ENCODE measurements around the gene FOXR1.

The FOXR1 gene

DNA sequence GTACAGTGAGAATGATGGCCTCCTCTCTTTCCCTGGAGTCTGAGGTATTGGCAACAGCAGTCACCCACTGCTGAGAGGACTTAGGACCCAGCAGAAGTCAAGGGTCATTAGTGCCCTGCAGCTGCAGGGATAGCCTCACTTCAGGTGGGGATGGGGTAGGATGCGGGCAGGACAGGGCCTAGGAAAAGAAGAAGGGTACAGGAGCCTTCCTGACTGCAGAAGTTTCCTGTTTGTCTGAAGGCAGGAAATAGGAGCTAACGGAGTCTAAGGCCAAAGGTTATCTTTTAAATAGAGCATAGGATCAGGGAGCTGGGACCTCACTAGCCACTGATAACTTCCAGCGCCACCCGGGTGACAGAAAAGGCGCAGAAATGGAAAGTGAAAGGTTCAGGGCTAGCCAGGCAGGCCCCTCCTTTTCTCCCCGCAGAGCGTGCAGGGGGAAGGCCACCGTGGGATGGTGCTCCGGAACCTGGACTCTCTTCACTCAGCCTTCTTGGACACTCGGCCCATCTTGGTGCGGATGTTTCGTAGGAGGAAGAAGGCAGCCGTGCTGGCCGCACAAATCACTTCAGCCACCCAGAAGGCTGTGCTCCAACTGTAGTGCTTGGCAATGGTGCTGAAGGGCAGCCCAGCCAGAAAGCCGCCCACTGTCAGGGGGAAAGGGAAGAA lies 53.0 kb downstream of the FOXR1 start:
- no peak for DNase-seq (ENCODE audit: extremely low spot score, insufficient read length, low read depth)

DNA sequence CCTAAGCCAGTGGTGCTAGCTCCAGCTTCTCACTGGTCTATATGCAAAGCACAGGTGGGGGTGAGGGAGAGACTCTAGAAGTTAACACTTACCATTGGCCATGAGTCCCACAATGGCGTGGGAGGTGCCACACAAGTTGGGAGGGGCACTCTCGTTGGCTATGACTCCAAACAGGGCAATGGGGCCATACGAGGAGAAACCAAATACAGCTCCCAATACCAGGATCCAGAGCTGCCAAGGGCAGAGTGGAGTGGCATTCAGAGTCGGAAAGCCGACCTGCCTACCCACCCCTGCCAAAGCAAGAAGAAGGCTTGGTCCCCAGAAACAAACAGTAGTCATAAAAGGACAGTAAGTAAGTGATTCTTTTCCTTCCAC lies 53.5 kb downstream of the FOXR1 start:
- FAIRE-seq: no peak
- DNase-seq (ENCODE audit: extremely low spot score, insufficient read length, low read depth): no peak

More for the DNA sequence above, 53.0 kb downstream of the FOXR1 start:
- no peak for FAIRE-seq

DNA sequence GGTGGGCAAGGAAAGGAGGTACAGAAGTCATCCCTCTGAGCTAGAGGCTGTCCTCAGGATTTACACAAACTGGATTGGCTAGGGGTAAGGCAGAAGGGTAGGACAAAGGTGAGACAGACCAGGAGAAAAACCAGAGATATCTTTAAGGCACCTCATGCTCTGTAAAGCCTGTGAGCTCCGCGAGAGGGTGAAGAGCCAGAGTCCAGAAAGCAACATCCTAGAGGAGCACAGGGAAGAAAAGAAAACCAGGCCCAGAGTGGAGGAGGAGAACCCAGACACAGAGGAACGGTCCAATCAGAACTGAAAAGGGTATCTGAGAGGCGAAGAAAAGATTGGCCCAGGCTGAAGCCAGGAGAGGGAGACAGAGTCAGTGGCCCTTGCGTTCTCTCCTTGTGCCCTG lies 54.0 kb downstream of the FOXR1 start:
- DNase-seq (ENCODE audit: extremely low spot score, insufficient read length, low read depth): no peak
- no peak for FAIRE-seq

DNA sequence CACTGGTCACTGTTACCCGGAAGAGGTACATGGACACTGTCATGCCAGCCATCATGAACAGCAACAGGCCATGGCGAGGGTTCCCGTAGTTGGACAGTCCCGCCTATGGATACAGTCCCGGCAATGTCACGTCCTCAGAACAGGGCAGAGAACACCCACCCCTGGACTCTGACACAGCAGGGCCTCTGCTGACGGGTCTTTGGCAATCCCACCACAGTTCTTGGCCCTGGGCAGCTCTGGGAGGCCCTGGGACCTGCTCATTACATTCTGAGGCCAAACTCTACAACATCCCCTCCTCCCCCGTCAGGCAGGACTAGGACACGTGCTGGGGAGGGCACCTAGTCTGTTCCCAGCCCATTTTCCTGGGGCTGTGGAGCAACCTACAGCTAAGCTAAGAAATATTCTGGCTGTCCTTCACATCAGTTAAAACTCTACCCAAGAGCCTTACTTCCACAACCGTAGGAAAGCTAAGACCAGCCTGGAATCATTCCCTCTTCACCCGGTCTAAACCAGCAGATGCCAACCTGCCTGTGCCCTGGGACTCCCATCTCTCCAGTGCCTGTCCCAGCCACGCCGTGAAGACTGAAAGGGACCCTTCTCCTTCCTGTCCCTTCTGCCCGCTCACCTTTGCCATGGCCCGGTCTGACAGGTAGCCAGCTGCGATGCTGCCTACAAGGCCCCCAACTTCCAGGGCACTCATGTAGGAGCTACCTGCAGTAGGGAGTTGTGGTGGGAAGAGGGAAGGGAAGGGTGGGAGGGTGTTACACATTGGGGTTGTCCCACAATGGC lies 54.6 kb downstream of the FOXR1 start:
- FAIRE-seq (no peak), DNase-seq (ENCODE audit: extremely low spot score, insufficient read length, low read depth) (no peak)

DNA sequence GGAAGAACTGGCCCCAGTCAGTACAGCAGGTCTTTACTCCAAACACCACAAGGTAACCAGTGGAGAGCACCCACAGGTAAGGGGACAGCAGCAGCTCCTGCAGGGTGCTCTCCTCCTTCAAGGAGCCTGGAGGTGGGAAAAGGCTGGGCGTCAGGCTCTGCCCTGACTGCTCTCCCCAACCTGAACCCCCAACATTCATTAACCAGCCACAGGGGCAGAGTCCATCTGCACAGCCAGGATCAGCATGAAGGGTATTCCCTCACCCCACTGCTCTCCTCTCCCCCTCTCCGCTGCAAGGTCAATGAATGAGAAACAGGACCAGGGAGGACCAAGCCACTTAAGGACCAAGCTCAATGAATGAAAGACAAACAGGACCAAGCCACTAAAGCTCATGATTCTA lies 55.4 kb downstream of the FOXR1 start:
- DNase-seq (ENCODE audit: extremely low spot score, insufficient read length, low read depth) (no peak), FAIRE-seq (no peak)

DNA sequence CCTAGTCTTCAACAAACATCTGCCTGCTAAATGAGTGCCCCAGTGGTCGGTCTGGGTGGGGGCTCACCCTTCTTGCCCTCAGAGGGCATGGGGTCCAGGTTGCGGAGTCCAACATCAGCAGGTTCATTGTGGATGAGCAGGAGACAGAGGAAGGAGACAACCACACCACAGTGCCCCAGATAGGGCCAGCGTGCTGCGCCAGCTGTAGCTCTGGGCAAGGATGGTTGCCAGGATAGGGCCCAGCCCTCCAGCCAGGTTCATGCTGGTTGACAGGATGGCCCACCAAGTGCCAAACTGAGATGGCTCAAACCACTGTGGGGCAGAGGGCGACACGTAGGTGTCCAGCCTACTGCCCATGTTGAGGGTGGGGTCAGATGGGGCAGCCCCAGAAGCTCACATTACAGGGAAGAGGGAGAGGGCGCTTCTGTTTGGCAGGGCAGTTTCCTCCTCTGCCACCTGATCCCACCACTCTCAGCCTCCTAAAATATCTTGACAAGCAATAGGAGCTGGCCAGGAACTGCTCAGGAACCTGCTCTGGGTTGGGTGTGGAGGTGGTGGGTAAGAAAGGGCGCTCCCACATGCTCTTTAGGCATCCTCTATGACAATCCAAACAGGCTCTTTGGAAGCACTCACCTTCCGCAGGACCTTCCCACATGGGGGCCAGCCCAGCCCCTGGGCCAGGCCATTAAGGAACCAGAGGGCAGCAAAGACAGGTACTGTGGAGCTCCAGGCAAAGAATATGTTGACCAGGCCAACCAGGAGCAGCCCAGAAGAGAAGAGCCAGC lies 56.2 kb downstream of the FOXR1 start:
- DNase-seq (ENCODE audit: extremely low spot score, insufficient read length, low read depth) (no peak), FAIRE-seq (no peak)

DNA sequence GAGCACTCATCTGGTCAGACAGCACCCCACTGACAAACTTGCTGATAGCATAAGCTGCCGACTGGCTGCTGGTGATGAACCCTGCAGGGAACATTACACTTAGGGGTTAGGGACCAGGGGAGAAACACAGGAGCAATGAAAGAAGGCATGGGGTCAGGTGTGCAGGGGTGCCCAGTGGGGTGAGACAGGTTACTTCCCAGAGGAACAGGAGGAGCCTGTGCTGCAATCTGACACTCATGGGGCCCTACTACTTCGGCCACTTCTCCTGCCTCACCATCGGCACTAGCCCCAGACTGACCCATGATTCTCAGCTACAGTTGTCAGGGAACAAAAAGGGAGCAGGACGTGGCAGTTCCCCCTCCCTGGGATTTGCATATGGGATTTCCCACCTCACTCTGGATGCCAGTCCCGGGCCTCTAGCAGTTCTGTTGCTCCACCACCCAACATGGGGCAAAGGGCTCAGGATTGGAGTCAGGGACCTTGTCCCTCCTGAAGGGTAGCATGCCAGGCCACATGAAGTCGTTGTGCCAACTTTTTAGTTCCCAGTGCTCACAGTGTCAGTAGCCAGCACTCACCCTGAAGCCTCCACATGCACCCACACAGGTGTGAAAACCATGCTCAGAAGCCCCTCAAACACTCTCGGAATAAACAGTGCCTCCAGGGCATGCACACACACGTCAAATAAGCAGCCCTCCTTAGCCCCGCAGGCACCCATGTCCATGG lies 56.9 kb downstream of the FOXR1 start:
- FAIRE-seq (no peak), DNase-seq (ENCODE audit: extremely low spot score, insufficient read length, low read depth) (no peak)

DNA sequence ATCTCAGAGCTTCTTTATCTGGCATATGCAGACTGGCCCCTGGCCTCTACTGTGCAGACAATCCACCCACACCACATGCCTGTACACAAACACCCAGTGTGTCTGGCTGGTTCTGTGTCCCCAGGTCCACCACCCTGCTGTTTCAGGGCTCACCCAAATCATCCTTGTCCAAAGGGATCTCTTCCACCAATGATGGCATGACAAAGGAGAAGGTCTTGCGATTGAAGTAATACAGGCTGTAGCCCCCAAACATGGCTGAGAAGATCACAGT lies 57.4 kb downstream of the FOXR1 start:
- FAIRE-seq (no peak), DNase-seq (ENCODE audit: extremely low spot score, insufficient read length, low read depth) (no peak)

DNA sequence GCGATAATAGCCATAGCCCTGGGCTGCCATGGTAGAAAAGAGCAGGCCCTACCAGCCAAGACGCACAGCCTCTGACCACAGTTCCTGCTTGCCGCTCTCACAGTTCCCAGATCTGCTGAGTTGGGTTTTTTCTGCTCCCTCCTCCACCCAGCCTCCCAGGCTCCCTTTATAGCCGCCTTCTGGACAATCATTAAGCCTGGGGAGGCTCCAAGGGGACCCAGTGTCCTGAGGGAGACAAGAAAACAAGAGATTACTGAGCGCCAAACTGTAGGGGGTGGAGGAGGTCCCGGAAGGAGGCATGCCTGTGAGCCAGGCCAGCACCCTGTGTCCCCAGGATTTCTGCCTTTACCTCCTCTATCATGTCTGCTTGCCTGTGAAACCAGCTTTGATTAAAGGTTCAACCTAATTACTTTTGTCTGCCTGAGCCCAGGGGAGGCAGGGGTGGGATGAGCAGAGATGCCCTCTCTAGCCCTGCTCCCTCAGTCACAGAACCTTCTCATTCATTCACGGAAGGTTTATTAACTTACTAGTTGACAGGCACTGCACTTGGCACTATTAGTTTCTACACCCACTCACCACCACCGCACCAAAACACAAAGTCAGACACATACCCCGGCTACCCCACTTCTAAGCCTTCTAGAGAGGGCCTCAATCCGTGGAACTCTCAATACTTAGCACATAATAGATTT lies 57.9 kb downstream of the FOXR1 start:
- DNase-seq (ENCODE audit: extremely low spot score, insufficient read length, low read depth): no peak
- FAIRE-seq: peak; percentile 52

DNA sequence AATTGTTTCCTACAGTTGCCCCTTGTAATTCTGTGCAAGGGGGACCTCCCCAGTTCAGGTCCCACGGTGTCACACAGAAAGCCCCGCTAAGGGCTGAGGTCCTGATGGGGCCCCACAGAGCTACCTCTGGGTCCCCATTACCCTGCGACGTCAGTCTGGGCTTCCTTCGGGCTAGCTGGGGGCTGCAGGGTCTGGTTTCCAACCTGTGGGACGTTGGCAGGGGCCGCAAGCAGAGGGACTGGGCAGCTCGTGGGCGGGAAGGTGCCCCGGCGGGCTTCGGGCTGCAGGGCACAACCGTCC lies 58.4 kb downstream of the FOXR1 start:
- FAIRE-seq: no peak

DNA sequence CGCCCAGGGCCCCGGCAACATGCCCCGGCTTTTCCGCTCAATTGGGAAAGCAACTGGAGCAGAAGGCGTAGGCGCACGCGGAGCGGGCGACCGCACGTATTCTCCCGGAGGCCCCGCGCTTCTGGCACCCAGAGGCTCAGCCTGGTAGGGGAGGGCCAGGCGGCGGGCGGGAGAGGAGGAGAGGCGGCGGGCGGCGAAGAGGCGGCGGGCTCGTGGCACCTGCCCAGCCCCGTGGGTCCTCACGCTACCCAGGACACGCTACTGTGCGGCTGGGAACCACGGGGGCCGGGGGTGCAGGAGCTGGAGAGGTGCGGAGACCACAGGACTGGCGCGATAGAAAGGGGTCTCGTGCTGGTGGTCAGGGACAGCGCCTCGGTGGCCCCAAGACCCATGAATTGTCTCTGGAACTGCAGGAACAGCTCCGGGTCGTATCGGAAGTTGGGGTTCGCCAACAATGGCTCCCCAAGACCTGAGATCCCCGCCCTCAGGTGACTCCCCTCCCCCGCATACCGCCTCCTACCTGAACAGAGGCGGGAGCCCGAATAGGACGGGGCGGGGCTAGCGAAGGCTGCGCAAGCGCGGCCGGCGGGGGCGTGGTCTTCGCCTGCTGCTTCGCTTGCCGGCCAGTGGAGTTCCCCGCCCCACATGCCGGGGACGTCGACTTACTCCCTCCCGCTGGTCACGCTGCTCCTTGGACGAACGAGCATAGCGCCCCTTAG lies 58.9 kb downstream of the FOXR1 start, which contains the start of gene SLC37A4:
Gene SLC37A4, minus strand, starts transcription at position 549 of the 719 bp plus-strand sequence.
- DNase-seq (ENCODE audit: extremely low spot score, insufficient read length, low read depth) (peak; percentile 98), FAIRE-seq (peak; percentile 97)

More for the DNA sequence above, 58.4 kb downstream of the FOXR1 start:
- DNase-seq (ENCODE audit: extremely low spot score, insufficient read length, low read depth): no peak
